Measurements from ENCODE around the gene IQSEC1.
A peak's percentile ranks its signal among the peaks of the same experiment; 100 is the strongest.

The IQSEC1 gene

DNA sequence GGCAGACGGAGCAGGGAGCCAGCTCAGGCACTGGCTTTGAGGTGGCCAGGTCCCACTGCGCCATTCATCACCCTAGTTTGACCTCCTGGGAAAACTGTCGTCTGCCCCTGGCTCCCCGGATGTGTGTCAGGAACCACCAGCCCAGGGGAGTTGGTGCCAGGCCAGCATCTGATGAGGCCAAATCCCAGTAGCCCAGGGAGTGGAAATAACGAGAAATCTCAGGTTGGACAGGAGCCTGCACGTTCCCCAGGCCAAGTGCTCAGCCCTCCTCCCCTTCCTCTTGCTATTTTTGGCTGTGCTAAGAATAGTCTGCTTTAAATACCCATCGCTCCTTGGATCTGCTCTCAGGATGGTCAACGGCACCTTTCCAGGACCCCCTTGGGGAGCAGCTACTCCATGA is 138.8 kb downstream of the IQSEC1 start:
- TF ChIP-seq, protein P1, sequence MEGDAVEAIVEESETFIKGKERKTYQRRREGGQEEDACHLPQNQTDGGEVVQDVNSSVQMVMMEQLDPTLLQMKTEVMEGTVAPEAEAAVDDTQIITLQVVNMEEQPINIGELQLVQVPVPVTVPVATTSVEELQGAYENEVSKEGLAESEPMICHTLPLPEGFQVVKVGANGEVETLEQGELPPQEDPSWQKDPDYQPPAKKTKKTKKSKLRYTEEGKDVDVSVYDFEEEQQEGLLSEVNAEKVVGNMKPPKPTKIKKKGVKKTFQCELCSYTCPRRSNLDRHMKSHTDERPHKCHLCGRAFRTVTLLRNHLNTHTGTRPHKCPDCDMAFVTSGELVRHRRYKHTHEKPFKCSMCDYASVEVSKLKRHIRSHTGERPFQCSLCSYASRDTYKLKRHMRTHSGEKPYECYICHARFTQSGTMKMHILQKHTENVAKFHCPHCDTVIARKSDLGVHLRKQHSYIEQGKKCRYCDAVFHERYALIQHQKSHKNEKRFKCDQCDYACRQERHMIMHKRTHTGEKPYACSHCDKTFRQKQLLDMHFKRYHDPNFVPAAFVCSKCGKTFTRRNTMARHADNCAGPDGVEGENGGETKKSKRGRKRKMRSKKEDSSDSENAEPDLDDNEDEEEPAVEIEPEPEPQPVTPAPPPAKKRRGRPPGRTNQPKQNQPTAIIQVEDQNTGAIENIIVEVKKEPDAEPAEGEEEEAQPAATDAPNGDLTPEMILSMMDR (conservative IDR thresholded peaks at IDR 0.05; ENCODE audit: low read depth): no peak

DNA sequence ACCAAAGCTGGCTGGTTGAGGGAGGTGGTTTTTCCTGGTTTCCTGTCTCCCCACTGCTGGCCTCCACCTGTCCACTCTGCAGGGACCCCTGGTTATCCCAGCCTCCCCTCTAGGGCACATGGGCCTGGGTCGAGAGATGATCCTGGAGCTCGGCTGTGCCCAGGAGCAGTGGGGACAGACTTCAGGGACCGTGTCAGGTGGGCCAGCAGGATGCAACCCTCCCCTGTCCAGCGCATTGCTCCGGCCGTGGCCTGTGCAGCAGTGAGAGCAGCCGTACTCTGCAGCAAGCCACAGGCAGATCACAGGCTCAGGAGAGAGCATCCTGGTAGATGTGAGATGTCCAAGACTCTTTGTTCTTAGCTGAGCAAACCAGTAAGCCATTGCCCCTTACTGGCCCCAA is 139.3 kb downstream of the IQSEC1 start:
- CTCF ChIA-PET: no interaction called here

More for the DNA sequence above, 138.8 kb downstream of the IQSEC1 start:
- POLR2A ChIA-PET (ENCODE audit: low non-redundant PET): no interaction called here
- H3K27ac ChIP-seq: peak overlapping the region; percentile 16
- DNase-seq (ENCODE audit: low spot score): no peak
- CTCF ChIA-PET: no interaction called here

DNA sequence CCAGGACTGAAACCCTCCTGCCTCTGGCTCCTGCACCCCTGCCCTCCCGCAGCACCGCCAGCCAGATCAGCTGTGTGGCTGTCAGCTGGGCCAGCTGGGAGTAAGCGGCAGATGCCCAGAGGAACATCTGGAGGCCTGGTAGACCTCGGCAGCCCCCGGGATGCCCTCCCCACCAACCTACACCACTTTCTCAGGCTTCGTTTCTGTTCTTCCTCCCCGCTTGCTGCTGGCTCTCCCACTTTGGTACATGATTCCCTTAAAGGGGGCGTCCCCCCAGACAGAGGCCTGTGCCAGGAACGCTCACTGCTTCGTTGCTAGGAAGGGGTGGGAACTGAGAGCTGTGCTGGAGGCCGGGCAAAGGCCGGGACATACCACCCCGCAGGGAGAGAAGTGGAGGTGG is 140.5 kb downstream of the IQSEC1 start:
- TF ChIP-seq, protein P1 (conservative IDR thresholded peaks at IDR 0.05; ENCODE audit: low read depth): no peak
- no peak overlapping the region for H3K27ac ChIP-seq
- ChIA-PET POLR2A (ENCODE audit: low non-redundant PET) (no interaction called here), CTCF (no interaction called here)
- no peak for DNase-seq (ENCODE audit: low spot score)

More for the DNA sequence above, 139.3 kb downstream of the IQSEC1 start:
- DNase-seq (ENCODE audit: low spot score): no peak
- POLR2A ChIA-PET (ENCODE audit: low non-redundant PET): no interaction called here
- H3K27ac ChIP-seq: peak overlapping the region; percentile 16; the same call in 1 of the 2 replicates
- TF ChIP-seq, protein P1 (conservative IDR thresholded peaks at IDR 0.05; ENCODE audit: low read depth): no peak

DNA sequence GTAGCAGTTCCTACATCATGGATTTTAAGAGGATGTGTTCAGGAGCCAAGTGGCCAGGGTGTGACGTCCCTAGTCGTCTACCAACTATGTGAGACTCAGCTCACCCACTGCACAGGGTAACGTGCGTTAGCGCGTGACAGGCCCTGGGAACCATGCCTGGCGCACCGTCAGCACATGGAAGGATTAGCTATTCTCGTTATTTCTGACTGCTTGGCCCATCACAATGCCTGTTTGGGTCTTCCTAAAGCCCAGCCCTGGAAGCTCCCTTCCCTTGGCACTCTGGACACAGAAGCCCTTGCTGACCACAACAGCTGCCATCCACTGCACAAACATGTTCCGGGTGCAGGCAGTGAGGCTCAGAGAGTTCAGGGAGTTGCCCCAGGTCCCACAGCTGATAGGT is 140.9 kb downstream of the IQSEC1 start:
- TF ChIP-seq, protein P1 (conservative IDR thresholded peaks at IDR 0.05; ENCODE audit: low read depth): no peak
- DNase-seq (ENCODE audit: low spot score): no peak
- CTCF ChIA-PET: no interaction called here
- POLR2A ChIA-PET (ENCODE audit: low non-redundant PET): no interaction called here
- H3K27ac ChIP-seq: no peak overlapping the region

DNA sequence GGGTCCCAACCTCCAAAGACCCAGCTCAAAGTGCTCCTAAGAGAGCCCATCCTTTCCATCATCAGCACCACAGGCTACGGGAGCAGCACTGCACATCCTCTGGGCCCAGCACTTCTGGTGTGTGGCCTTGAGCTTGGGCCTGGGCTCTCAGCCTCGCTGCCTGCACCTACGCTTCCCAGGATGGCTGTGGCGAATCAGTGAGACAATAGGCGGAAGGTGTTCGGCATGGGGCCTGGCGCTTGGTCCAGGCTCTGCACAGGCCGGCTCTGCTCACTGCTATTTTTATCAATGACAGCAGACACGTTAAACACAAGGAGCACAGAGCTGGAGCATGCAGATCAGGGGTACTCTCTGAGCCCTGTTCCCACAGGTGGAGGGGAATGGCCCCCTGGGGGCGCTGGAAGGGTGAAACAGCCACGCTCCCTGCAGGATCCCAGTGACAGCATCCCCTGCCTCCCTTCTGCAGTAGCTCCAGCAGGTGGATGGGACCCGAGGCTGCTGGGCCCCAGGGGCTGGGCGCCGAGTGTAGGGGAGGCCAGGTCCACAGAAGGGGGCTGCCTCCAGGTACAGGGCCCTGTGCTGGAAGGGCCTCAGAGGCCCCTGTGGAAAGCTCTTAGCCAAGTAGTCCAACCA is 141.8 kb downstream of the IQSEC1 start:
- ChIA-PET POLR2A (ENCODE audit: low non-redundant PET) (no interaction called here), CTCF (no interaction called here)
- H3K27ac ChIP-seq: no peak overlapping the region
- TF ChIP-seq, protein P1 (conservative IDR thresholded peaks at IDR 0.05; ENCODE audit: low read depth): no peak
- DNase-seq (ENCODE audit: low spot score): no peak

DNA sequence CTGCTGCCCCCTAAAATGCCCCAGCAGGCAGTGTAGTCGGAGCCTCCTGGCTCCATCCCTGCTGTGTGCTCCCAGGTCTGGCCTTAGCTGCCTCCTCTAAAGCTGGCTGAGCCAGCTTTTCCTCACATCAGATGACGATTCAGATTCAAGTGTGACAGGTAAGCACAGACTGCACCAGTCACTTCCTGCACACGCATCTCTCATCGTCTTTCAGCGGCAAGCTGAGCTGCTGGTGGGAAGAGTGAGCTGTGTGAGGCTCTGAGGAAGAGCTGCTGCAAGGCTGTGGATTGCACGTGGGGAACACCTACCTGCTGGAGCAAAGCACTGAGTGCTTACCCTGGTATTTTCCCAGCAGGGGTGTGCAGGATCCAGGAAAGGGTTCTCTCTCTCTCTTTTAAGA is 143.4 kb downstream of the IQSEC1 start:
- ChIA-PET POLR2A (ENCODE audit: low non-redundant PET) (no interaction called here), CTCF (no interaction called here)
- no peak for DNase-seq (ENCODE audit: low spot score)
- TF ChIP-seq, protein P1 (conservative IDR thresholded peaks at IDR 0.05; ENCODE audit: low read depth): no peak
- H3K27ac ChIP-seq: no peak overlapping the region
